ENCODE data around the gene INPP5B. TPM values are rescaled to one million over a fixed set of nuclear protein-coding genes. Genes with fewer than 3 reads are reported as not detected.
A peak's percentile ranks its signal among the peaks of the same experiment; 100 is the strongest.

The INPP5B gene
- total RNA-seq, 1 donor from 2014 or later = 36.5 TPM

- no peak for DNase-seq (ENCODE audit: extremely low spot score, unreplicated experiment)
- TF ChIP-seq CTCF (IDR thresholded peaks at IDR 0.05) = peak; percentile 22
- no peak overlapping the region for H3K27ac Mint-ChIP-seq (ENCODE audit: unreplicated experiment)
- H3K36me3 Mint-ChIP-seq (ENCODE audit: unreplicated experiment) = peaks cover 48% of the 10 kb centered on the region
- no peak overlapping the region for H3K4me3 Mint-ChIP-seq (ENCODE audit: unreplicated experiment)
- no peaks in the 10 kb centered on the region for H3K27me3 Mint-ChIP-seq (ENCODE audit: unreplicated experiment)
- H3K9me3 Mint-ChIP-seq (ENCODE audit: unreplicated experiment) = no peaks in the 10 kb centered on the region
- H3K4me1 Mint-ChIP-seq (ENCODE audit: unreplicated experiment) = no peaks in the 10 kb centered on the region
These were observed 71.0 kb downstream of the INPP5B start for GRCh38 chr1:37875833-37876232.

GRCh38 chr1:37872692-37873091 lies 74.2 kb downstream of the INPP5B start:
- no peak for DNase-seq (ENCODE audit: extremely low spot score, unreplicated experiment)
- Mint-ChIP-seq H3K27ac (ENCODE audit: unreplicated experiment) (no peak overlapping the region), H3K4me3 (ENCODE audit: unreplicated experiment) (no peak overlapping the region), H3K36me3 (ENCODE audit: unreplicated experiment) (peaks cover 48% of the 10 kb centered on the region), H3K9me3 (ENCODE audit: unreplicated experiment) (no peaks in the 10 kb centered on the region), H3K4me1 (ENCODE audit: unreplicated experiment) (no peaks in the 10 kb centered on the region), H3K27me3 (ENCODE audit: unreplicated experiment) (no peaks in the 10 kb centered on the region)
- no peak for TF ChIP-seq CTCF (IDR thresholded peaks at IDR 0.05)

GRCh38 chr1:37868466-37868865 lies 78.4 kb downstream of the INPP5B start:
- Mint-ChIP-seq H3K4me1 (ENCODE audit: unreplicated experiment) (no peaks in the 10 kb centered on the region), H3K27ac (ENCODE audit: unreplicated experiment) (no peak overlapping the region), H3K9me3 (ENCODE audit: unreplicated experiment) (no peaks in the 10 kb centered on the region), H3K27me3 (ENCODE audit: unreplicated experiment) (no peaks in the 10 kb centered on the region), H3K4me3 (ENCODE audit: unreplicated experiment) (no peak overlapping the region), H3K36me3 (ENCODE audit: unreplicated experiment) (peaks cover 48% of the 10 kb centered on the region)
- TF ChIP-seq CTCF (IDR thresholded peaks at IDR 0.05) = no peak
- DNase-seq (ENCODE audit: extremely low spot score, unreplicated experiment) = no peak

GRCh38 chr1:37867784-37868183 lies 79.1 kb downstream of the INPP5B start:
- Mint-ChIP-seq H3K36me3 (ENCODE audit: unreplicated experiment) (peaks cover 43% of the 10 kb centered on the region), H3K27me3 (ENCODE audit: unreplicated experiment) (no peaks in the 10 kb centered on the region), H3K4me1 (ENCODE audit: unreplicated experiment) (no peaks in the 10 kb centered on the region), H3K27ac (ENCODE audit: unreplicated experiment) (no peak overlapping the region), H3K4me3 (ENCODE audit: unreplicated experiment) (no peak overlapping the region), H3K9me3 (ENCODE audit: unreplicated experiment) (no peaks in the 10 kb centered on the region)
- no peak for DNase-seq (ENCODE audit: extremely low spot score, unreplicated experiment)
- no peak for TF ChIP-seq CTCF (IDR thresholded peaks at IDR 0.05)

- Mint-ChIP-seq H3K27ac (ENCODE audit: unreplicated experiment) (no peak overlapping the region), H3K4me3 (ENCODE audit: unreplicated experiment) (no peak overlapping the region), H3K4me1 (ENCODE audit: unreplicated experiment) (no peaks in the 10 kb centered on the region), H3K36me3 (ENCODE audit: unreplicated experiment) (peaks cover 41% of the 10 kb centered on the region), H3K27me3 (ENCODE audit: unreplicated experiment) (no peaks in the 10 kb centered on the region), H3K9me3 (ENCODE audit: unreplicated experiment) (no peaks in the 10 kb centered on the region)
- TF ChIP-seq CTCF (IDR thresholded peaks at IDR 0.05) = no peak
- no peak for DNase-seq (ENCODE audit: extremely low spot score, unreplicated experiment)
These were observed 80.4 kb downstream of the INPP5B start for GRCh38 chr1:37866491-37866890.

Measured in osteocyte (in vitro differentiated cells).